Sigmoid colon (tissue), 7 donors: ENCODE results near the gene MAGEH1. TPM values are rescaled to one million over a fixed set of nuclear protein-coding genes. Genes with fewer than 3 reads are reported as not detected.
A peak's percentile ranks its signal among the peaks of the same experiment; 100 is the strongest.

Experiments used
- DNase-seq: peaks from one replicate; pipeline ENCODE4 v3.0.0-alpha.2; 2019
- H3K27ac ChIP-seq, 4 donors: fragments of 200-600 bp; sonication (generic); one replicate each; pipeline ENCODE4 v1.5.1; 2016 to 2019; ENCODE audit warnings: mild to moderate bottlenecking in 1 of 4
- H3K27me3 ChIP-seq, 3 donors: fragments of 200-600 bp; sonication (generic); one replicate each; pipeline ENCODE4 v1.5.1; 2019; ENCODE audit warnings: mild to moderate bottlenecking in 1 of 3
- H3K36me3 ChIP-seq, 4 donors: fragments of 200-600 bp; sonication (generic); one replicate each; pipeline ENCODE4 v1.5.1; 2016 to 2019
- H3K4me1 ChIP-seq, 4 donors: fragments of 200-600 bp; sonication (generic); one replicate each; pipeline ENCODE4 v1.5.1; 2017 to 2019
- H3K4me3 ChIP-seq, 4 donors: fragments of 200-600 bp; sonication (generic); one replicate each; pipeline ENCODE4 v1.5.1; 2017 to 2019; ENCODE audit warnings: mild to moderate bottlenecking in 2 of 4, moderate library complexity in 1 of 4
- H3K9me3 ChIP-seq, 4 donors: fragments of 200-600 bp in 3 of 4; sonication (generic) in 3 of 4; one replicate each; pipeline versions ENCODE4 v1.5.1 to v1.6.1; 2013 to 2019
- CTCF ChIP-seq, 4 experiments: fragments of 450-650 bp in 3 of 4; fragments of 200-600 bp in 1 of 4; IDR thresholded peaks; one replicate each; pipeline ENCODE4 v1.5.1; 2016 to 2019; ENCODE audit warnings: antibody characterized with exemption in 4 of 4, mild to moderate bottlenecking in 3 of 4, moderate library complexity in 2 of 4
- EP300 ChIP-seq, 4 donors: sonication (generic); formaldehyde crosslinking; IDR thresholded peaks; one replicate each; pipeline ENCODE4 v1.6.1; 2017; ENCODE audit warnings: antibody characterized with exemption in 4 of 4
- POLR2A ChIP-seq, 2 donors: fragments of 450-650 bp; IDR thresholded peaks; one replicate each; pipeline ENCODE4 v1.6.1; 2016; ENCODE audit warnings: antibody characterized with exemption in 2 of 2, mild to moderate bottlenecking in 2 of 2, moderate library complexity in 2 of 2
- POLR2AphosphoS5 ChIP-seq, 4 donors: sonication (generic); formaldehyde crosslinking; IDR thresholded peaks; one replicate each; pipeline ENCODE4 v1.6.1; 2017; ENCODE audit warnings: antibody characterized with exemption in 4 of 4
- WGBS, 2 donors: extraction: QIAGEN DNeasy Blood & Tissue Kit; methylation state at CpG; one replicate each; pipeline ENCODE4 v1.1.7; 2013; 5-methylcytosine and 5-hydroxymethylcytosine counted together
- intact Hi-C: fragments of 100-400 bp; cut with DNase I; formaldehyde crosslinking; loops from one replicate; pipeline ENCODE4 v1.15.1; 2023
- polyA plus RNA-seq, 3 donors: library from polyadenylated mRNA; stranded (reverse); fragments of 200-250 nt; gene quantifications; one replicate each; pipeline ENCODE4 v1.2.3, GENCODE V29; 2013
- total RNA-seq, 4 donors: library from RNA; depleted of rRNA; stranded (reverse); fragments of >200 nt; gene quantifications; one replicate each; pipeline ENCODE4 v1.1.0, GENCODE V29; 2016
- donor health status: healthy with polysubstance abuse.
- donor health status: Bipolar disorder and iron deficiency.
- donor health status: healthy.

Gene MAGEH1
- total and polyA plus RNA-seq, 7 donors: 2.5 to 39.8 (median 27.3) TPM

- no peaks in the 10 kb centered on the region for H3K36me3 ChIP-seq
- DNase-seq: no peak
- H3K27ac ChIP-seq: no peak overlapping the region
- no peaks in the 10 kb centered on the region for H3K4me1 ChIP-seq
- whole genome bisulfite sequencing, 2 donors: 65 to 87% methylated on average over 3 of the region's 3 CpGs
- no peak overlapping the region for H3K4me3 ChIP-seq
- no peaks in the 10 kb centered on the region for H3K27me3 ChIP-seq
- TF ChIP-seq EP300 (IDR thresholded peaks at IDR 0.05) (no peak), POLR2A (IDR thresholded peaks at IDR 0.05) (no peak), POLR2AphosphoS5 (IDR thresholded peaks at IDR 0.05) (no peak), CTCF (IDR thresholded peaks at IDR 0.05) (no peak)
- no peaks in the 10 kb centered on the region for H3K9me3 ChIP-seq
- intact Hi-C loops: no loop called here
Observed at GRCh38 chrX:55480390-55481062, 28.6 kb downstream of the MAGEH1 start.

- DNase-seq: no peak
- Histone ChIP-seq H3K4me1 (peaks cover 0 to 3% (median 0%) of the 10 kb centered on the region in 4 donors), H3K4me3 (no peak overlapping the region), H3K27ac (no peak overlapping the region), H3K9me3 (no peaks in the 10 kb centered on the region), H3K27me3 (no peaks in the 10 kb centered on the region), H3K36me3 (no peaks in the 10 kb centered on the region)
- intact Hi-C loops: no loop called here
- TF ChIP-seq POLR2A (IDR thresholded peaks at IDR 0.05): no peak
- no peak for TF ChIP-seq EP300 (IDR thresholded peaks at IDR 0.05)
- TF ChIP-seq CTCF (IDR thresholded peaks at IDR 0.05): no peak
- TF ChIP-seq POLR2AphosphoS5 (IDR thresholded peaks at IDR 0.05): no peak
Observed at GRCh38 chrX:55484948-55485347, 33.0 kb downstream of the MAGEH1 start.

GRCh38 chrX:55486736-55487135 is 34.8 kb downstream of the MAGEH1 start:
- H3K27ac ChIP-seq: peak overlapping the region in 1 of 4 donors; percentile 94
- no peaks in the 10 kb centered on the region for H3K9me3 ChIP-seq
- peak; percentile 34 for DNase-seq
- no peak overlapping the region for H3K4me3 ChIP-seq
- WGBS, 2 donors: 89 to 91% methylated on average over 3 of the region's 3 CpGs
- H3K36me3 ChIP-seq: no peaks in the 10 kb centered on the region
- intact Hi-C loops: no loop called here
- H3K27me3 ChIP-seq: no peaks in the 10 kb centered on the region
- peaks cover 0 to 12% (median 2%) of the 10 kb centered on the region in 4 donors for H3K4me1 ChIP-seq
- TF ChIP-seq EP300 (IDR thresholded peaks at IDR 0.05): no peak
- no peak for TF ChIP-seq CTCF (IDR thresholded peaks at IDR 0.05)
- no peak for TF ChIP-seq POLR2AphosphoS5 (IDR thresholded peaks at IDR 0.05)
- TF ChIP-seq POLR2A (IDR thresholded peaks at IDR 0.05): no peak

GRCh38 chrX:55487143-55487542 is 35.2 kb downstream of the MAGEH1 start:
- no peak for TF ChIP-seq POLR2AphosphoS5 (IDR thresholded peaks at IDR 0.05)
- no peak for TF ChIP-seq POLR2A (IDR thresholded peaks at IDR 0.05)
- TF ChIP-seq EP300 (IDR thresholded peaks at IDR 0.05): no peak
- no peak for TF ChIP-seq CTCF (IDR thresholded peaks at IDR 0.05)
- Histone ChIP-seq H3K4me3 (no peak overlapping the region), H3K9me3 (no peaks in the 10 kb centered on the region), H3K36me3 (no peaks in the 10 kb centered on the region), H3K4me1 (peaks cover 0 to 12% (median 2%) of the 10 kb centered on the region in 4 donors), H3K27me3 (no peaks in the 10 kb centered on the region), H3K27ac (peak overlapping the region in 3 of 4 donors; percentile 90 to 94 (median 91))
- no peak for DNase-seq
- intact Hi-C loops: no loop called here
- WGBS, 2 donors: 93 to 96% methylated on average over 2 of the region's 2 CpGs
